Right lung (tissue), 10 donors: ENCODE results near the gene CWH43. TPM values are rescaled to one million over a fixed set of nuclear protein-coding genes. Genes with fewer than 3 reads are reported as not detected.
"Not testable (repeated sequence)": the region's sequence is repeated elsewhere in the genome, so short reads cannot be mapped to it uniquely, and the experiment has no call there.

Source experiments
- DNase-seq, 2 donors: peaks; one replicate each; pipeline ENCODE4 v3.0.0-alpha.2; 2013
- long read RNA-seq, 8 donors: transcript quantifications; one replicate each; lab custom pipeline, GENCODE V29; 2026
- polyA plus RNA-seq, 5 donors: library from polyadenylated mRNA; unstranded; fragments of 120-200 nt; gene quantifications; one replicate each; pipeline versions ENCODE4 v1.2.1 to v1.2.3, GENCODE V29; 2013; ENCODE audit warnings: inconsistent platforms in 1 of 5, low replicate concordance in 1 of 5; ENCODE audit not compliant: insufficient read length in 5 of 5, insufficient read depth in 1 of 5

CWH43 gene
- under 1 TPM in 3 of 5 donors, not detected in 2; 0.13 to 0.19 (median 0.15) TPM for polyA plus RNA-seq
- long read RNA-seq, donor 1 = 0 reads
- long read RNA-seq, donor 2 = 0 reads
- long read RNA-seq, donor 3 = 0 reads
- long read RNA-seq, donor 4 = 0 reads
- long read RNA-seq, donor 5 = 0 reads
- long read RNA-seq, donor 6 = 0 reads
- long read RNA-seq, donor 7 = 0 reads
- long read RNA-seq, donor 8 = 0 reads

- DNase-seq = no peak
Observed at GRCh38 chr4:48985976-48986653, at the start of gene CWH43. CWH43 (plus strand) TSS chr4:48986275; CDS start chr4:48986430, 155 bp downstream.

GRCh38 chr4:48937033-48937432 is 49.0 kb upstream of the CWH43 start:
- DNase-seq = no peak

GRCh38 chr4:48938831-48939230 is 47.2 kb upstream of the CWH43 start:
- DNase-seq = no peak

- no peak for DNase-seq
Observed at GRCh38 chr4:48939785-48940184, 46.3 kb upstream of the CWH43 start.

- DNase-seq = no peak
Observed at GRCh38 chr4:48943387-48943786, 42.7 kb upstream of the CWH43 start.

- DNase-seq = no peak
Observed at GRCh38 chr4:48944252-48944651, 41.8 kb upstream of the CWH43 start.

GRCh38 chr4:48944756-48945241 is 41.3 kb upstream of the CWH43 start:
- DNase-seq = no peak

GRCh38 chr4:48945981-48946380 is 40.1 kb upstream of the CWH43 start:
- DNase-seq = no peak

GRCh38 chr4:48947731-48948130 is 38.3 kb upstream of the CWH43 start:
- DNase-seq = no peak

GRCh38 chr4:48949086-48949485 is 37.0 kb upstream of the CWH43 start:
- no peak for DNase-seq

- DNase-seq = no peak
Observed at GRCh38 chr4:48949518-48950219, 36.4 kb upstream of the CWH43 start.

GRCh38 chr4:48954314-48954713 is 31.8 kb upstream of the CWH43 start:
- DNase-seq = no peak

- DNase-seq = not testable (repeated sequence)
Observed at GRCh38 chr4:48957366-48957765, 28.7 kb upstream of the CWH43 start.

- no peak for DNase-seq
Observed at GRCh38 chr4:48958582-48958981, 27.5 kb upstream of the CWH43 start.

- DNase-seq = no peak
Observed at GRCh38 chr4:48960988-48961635, 25.0 kb upstream of the CWH43 start.

- no peak for DNase-seq
Observed at GRCh38 chr4:48962636-48963035, 23.4 kb upstream of the CWH43 start.

GRCh38 chr4:48963042-48963679 is 22.9 kb upstream of the CWH43 start:
- DNase-seq = peak; percentile 53 to 62

GRCh38 chr4:48967101-48967500 is 19.0 kb upstream of the CWH43 start:
- DNase-seq = no peak

GRCh38 chr4:48967631-48968030 is 18.4 kb upstream of the CWH43 start:
- DNase-seq = no peak

- no peak for DNase-seq
Observed at GRCh38 chr4:48968814-48969213, 17.3 kb upstream of the CWH43 start.

GRCh38 chr4:48970471-48970921 is 15.6 kb upstream of the CWH43 start:
- DNase-seq = no peak
